Dermis microvascular lymphatic vessel endothelial cell (primary cell): Measurements from ENCODE around the gene NPAS3. TPM values are rescaled to one million over a fixed set of nuclear protein-coding genes. Genes with fewer than 3 reads are reported as not detected.

ENCODE experiments used
- DNase-seq, 2 donors: peaks; one replicate each; pipeline versions ENCODE4 v3.0.0 to v3.0.0-alpha.2; 2010; ENCODE audit warnings: low read depth in 2 of 2
- total RNA-seq: library from RNA; depleted of rRNA; stranded (reverse); fragments of >200 nt; gene quantifications from 2 replicates; pipeline ENCODE4 v1.2.1, GENCODE V29; 2014

Gene NPAS3
- total RNA-seq, 1 donor from 2014 or later: 0.13 TPM

DNA sequence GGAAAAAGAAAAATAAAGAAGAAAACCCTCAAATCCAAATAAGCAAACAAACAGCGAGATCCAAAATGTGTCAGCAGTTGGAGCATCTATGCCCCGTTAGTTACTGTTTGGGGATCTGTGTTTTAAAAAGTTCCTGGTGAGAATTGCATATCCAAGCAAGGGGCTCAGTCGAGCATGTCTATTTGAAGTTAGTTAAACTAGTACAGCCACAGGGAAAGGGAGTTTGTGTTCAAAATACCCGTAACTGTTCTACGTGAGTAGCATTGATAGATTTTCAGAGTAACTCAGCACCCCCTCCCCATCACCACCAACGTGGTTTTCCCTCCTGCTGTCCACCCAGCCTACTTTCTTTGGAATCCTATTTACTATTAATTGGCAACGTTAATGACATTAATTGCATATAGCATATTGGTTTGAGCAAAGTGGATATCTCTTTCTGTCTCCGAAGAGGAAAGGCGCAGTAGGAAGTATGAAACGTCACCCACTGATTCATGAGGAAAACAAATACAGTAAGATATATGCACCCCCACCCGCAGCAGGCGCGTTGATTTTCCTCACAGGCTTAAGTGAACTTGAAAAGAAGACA is 1.5 kb downstream of the NPAS3 start:
- DNase-seq: peak in 1 of 2 donors; percentile 38

DNA sequence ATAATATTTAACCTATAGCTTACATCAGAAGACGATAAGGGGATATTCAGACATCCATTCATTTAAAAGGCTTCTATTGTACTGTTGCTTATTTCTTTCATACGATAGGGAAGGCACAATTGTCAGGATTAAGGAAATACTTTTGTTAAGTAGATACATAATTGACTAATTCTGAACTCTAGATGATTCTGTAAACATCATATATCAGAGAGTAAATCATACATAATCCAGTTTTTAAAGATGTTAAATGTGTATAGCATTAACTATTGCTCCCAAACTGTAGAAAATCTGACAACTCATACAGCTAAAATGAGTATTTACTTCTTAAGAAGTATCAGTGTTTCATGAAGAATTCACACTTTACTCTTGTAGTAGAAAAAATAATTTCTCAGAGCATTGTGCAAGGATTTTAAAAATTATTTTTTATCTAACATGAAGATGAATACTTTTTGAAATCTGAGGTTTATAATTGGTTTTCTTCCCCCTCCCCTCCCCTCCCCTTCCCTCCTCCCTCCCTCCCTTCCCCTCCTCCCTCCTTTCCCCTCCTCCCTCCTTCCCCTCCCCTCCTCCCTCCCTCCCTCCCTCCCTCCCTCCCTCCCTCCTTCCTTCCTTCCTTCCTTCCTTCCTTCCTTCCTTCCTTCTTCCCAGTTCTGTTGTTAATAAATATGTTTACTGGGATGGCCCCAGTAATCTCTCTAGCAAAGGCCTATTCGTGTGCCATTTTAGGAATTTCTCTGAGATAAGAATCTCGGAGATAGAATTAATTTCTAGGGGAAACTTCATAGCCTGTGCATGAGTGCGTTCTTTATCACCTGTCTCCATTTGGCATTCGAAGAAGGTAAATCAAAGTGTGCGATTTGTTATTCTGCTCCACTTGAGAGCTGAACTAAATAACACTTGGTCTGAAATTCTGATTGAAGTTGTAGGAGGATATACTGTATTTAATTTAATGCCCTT is 2.3 kb downstream of the NPAS3 start:
- DNase-seq: no peak

DNA sequence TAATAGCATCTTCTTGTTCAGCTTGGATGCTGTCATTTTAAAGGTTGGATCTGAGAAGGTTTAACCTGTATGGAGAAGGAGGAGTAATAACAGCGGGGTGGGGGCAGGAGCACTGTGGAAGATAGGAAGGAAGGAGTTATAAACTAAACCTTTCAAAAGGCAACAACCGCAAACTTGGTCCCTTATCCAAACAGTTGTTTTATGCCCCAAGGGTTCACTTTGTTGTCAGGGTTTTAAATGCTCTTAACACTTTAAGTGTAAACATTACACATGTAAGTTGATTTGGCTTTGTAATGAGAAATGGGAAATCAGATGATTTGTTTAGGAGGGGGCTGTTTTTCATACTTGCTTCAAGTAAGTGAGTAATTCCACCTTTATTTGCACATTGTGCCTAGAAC is 3.0 kb downstream of the NPAS3 start:
- no peak for DNase-seq

DNA sequence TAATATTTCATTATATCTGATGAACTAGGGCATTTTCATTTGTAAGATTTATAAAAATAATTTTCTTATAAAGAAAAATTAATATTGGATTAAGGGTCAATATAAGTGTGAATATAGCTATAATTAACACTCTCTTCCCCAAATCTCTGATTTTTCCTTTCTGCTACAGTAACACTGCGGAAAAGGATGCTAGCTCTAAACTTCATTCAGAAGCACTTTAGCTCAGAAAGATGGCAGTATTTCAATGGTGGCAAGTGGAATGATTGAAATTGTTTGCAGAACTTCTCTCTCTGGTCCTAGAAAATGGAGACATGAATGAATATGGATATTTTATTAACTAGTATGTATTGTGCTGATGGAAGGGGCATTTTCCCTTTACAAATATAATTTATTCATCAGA is 8.4 kb downstream of the NPAS3 start:
- no peak for DNase-seq

DNA sequence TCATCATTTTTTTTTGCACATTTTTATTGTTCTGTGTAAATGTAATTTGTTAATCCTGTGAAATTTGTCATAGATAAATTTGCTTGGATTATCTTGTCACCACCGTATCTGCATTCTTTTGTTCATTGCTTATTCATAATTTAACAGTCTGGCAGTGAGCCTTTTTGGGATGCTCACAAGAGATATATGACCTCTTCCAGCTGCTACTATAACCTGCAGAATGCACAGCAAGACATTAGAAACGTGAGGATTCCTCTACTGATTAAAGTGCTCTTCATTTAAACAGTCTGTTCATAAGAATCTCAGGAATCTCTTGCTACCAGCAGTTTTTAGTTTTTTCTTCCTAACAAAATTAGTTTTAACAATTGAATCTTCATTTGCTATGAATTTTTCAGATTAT is 9.1 kb downstream of the NPAS3 start:
- no peak for DNase-seq

DNA sequence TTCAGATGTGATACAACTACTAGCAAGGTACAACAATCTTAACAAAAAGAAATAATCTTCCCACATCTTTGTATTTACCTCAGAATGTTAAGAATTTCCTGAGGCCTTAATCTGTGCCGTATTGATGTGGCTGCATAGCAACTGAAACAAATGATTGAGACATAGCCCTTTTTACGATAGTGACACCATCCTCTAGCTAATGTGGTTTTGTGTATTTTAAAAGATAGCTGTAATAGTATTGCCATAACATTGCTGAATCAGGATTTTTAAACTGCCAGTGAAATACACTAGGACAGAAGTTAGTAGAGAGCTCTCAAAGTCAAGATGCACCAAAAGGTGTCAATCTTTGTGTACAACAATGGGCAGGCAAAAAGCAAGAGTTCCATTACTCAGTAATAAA is 11.9 kb downstream of the NPAS3 start:
- no peak for DNase-seq

DNA sequence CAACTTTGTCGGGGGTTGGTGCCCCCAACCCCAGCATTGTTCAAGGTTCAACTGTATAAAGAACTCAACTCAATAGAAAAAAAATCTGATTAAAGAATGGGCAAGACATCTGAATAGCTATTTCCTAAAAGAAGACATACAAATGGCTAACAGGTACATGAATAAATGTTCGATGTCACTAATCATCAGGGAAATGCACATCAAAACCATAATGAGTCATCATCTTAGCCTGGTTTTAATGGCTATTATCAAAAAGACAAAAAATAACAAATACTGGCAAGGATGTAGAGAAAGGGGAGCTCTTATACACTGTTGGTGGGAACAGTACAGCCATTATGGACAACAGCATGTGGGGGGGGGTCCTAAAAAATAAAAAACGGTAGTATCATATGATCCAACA is 28.7 kb downstream of the NPAS3 start:
- DNase-seq: no peak

DNA sequence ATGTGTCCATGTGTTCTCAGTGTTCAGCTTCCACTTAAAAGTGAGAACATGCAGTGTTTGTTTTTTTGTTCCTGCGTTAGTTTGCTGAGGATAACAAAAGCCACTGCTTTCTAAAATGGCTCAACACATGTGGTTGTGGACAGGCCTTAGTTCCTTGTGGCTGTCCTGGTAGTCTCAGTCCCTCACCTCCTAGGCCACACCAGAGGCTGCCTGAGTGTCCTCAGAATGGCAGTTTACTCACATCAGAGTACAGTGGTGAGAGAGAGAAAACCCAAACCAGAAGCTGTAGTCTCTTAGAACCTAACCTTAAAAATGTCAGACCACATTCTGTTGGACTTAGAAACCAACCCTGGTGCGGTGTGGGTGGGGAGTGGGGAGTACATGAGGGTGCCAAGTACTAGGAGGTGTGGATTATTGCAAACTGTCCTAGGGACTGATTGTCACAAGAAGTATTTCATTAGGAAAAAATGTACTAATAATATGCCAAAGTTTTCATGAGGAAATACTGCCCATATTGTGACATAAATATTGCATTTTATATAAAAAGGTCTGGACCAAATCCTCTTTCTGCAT is 30.4 kb downstream of the NPAS3 start:
- no peak for DNase-seq

DNA sequence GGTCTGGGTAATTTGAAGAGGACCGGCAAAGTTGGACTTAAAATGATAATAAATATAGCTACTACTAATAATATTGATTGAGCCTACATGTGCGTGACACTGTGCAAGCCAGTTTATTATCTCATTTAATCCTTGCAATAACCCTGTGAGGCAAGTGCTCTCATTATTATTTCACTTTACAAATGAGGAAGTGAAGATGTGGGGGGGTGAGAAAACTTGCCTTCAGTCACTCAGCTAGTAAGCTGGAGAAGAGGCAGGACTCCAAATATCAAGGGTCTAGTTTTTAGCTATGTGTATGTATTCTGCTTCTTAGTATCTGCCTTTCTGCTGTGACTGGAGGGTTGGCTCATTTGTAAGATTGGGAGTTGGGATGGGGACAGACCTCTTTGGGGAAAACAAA is 39.2 kb downstream of the NPAS3 start:
- no peak for DNase-seq

DNA sequence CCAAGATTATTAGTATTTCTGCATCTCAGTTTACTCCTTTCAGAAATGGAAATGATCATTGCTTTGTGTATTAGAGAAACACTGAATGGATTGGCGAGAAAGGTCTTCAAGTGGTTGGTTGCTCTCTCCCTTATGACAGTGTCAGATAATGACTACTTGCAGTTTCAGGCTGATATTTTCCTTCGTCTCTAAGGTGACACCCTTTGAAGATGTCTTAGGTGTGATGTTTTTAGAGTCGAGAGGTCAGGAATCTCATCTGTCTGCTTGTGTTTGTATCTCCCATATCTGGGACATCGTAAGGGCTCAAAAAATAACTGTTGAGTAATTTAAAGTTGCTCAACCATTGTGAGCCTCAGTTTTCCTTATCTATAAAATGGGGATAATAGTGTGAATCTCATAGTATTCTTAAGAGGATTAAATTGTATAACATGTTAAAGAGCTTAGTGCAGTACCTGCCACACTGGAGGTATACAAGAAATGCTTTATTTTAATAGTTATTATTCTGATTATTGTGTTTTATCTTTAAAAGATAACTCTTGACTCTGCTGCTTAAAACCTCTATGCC is 40.1 kb downstream of the NPAS3 start:
- no peak for DNase-seq

DNA sequence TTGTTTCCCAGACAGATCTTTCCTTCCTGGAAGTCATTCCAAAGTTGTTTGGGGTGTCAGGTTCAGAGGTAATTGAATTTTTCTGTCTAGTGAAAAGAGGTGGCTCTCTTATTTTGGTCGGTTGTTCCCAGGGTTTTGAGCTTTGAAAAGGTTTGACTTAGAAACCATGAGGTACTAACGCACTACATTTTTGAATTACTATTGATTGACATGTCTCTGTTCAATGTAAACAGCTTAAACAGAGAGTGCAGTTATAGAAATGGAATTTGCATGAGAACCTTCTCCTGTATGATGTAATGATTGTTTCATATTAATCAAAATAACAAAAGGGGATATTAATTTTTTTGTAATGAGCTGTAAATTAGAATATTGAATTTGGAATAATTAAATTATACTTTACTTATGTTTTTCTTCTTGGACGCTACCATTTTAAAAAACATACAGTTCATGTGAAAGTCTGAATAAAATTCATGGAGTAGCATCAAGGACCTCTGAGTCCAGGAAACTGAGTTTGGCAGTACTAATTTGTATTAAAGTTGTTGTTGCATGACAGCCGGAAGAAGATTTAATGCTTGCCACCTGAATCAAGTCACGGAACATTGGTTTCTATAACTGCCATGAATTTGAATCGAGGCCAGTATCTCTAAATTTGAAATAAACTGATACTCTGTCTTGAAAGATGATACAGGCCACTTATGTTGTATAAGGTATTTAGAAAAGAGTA is 41.7 kb downstream of the NPAS3 start:
- DNase-seq: no peak

DNA sequence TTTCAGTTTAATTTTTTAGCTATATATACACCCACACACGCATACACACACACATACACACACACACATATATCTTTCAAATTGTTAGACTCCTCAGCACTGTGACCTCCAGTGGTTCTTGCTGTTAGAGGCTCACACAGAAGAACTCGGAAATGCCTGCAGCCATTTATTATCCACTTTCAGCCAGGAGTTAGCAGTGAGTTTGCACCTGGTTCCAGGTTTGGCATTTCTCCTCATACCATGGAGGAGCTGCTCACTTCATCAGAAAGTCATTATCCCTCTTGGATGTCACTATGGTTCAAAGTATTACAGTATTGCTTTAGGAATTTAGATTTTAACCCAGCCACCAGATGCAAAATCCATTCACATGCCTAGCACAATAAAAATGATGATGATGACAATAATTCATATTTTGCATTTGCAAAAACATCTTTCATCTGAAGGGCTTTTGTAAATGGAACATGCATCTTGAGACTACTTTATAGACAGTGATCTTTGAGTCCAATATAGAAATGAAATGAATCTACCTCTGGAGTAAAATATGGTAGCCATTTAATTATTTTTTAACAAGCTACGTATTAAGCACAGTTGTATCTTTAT is 42.3 kb downstream of the NPAS3 start:
- no peak for DNase-seq

DNA sequence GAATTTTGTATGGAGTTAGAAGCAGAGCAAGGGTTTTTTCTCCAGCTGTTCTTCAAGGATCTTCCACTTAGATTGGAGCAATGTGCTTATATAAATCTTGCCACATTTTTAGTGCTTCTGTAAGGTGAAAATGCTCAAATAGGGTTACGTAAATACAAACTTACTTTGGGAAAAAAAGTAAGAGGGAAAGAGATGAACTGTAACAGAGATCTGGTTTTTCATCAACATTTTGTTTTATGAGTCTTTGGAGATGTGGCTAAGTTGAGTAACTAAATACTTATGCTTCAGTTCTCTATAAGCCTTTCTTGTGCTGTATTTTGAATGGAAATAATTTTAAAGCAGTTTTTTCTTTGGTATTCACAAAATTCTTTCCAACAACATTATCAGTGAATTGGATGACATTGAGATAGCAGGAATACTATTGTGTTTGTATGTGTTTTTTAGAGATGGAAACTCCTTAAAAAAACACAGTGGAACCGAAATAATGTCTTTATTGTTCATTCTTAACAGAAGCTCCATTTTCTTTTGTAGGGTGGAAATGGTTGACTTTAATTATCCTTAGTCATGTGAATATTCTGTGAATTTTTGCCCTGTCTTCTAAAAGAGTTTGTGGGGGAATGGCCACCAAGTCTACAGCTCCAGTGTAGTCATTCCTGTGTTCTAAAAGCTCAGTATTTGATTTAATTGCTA is 45.7 kb downstream of the NPAS3 start:
- DNase-seq: no peak

DNA sequence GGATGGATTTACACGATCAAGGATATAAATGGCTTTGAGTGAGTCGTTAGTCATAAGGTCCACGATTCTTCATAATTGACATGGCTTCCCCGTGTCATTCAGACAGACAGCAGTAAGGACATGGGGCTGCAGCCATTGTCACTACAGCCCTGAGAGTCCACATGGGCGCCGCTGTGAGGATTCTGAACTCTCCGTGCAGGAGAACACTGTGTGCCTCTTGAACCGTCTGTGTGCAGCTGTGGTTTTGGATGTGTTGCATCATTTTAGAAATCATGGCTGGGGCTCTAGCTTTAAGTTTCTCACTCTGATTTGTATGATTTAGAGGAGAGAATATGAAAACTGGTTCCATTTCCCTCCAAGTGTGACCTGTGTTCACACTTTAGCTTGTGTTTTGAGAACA is 47.2 kb downstream of the NPAS3 start:
- no peak for DNase-seq

DNA sequence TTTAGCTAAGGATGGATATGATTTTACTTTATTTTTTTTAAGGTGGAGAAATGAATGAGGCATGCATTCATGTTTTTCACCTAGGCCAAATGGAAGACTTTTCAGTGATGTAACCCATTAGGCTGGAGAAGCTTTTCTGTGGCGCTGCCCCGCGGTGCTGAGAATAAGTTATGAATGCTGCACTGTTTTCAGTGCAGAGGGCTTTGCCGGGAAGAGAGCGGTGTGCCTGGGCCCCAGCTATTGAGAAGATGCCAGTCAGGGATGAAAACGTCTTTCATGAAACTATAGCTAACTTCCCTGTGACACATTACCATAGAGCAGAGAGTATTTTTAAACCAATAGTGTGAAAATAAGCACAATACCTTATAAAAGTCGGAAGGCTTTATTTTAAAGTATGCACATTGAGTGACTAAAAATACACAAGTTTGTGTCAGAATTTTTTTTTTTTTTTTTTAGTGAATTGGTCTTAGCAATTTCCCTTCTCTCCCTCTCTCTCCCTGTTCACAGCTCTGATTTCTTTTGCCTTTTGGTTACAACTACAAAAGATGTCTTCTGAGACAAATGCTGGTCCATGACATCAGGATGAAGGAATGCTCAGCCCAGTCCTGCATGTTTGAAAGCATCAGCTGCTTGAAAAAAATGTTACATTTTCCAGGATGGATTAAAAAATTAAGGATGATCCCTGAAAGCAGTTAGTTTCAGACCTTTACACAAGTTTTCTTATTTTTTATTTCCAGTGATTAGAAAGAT is 48.3 kb downstream of the NPAS3 start:
- DNase-seq: no peak

DNA sequence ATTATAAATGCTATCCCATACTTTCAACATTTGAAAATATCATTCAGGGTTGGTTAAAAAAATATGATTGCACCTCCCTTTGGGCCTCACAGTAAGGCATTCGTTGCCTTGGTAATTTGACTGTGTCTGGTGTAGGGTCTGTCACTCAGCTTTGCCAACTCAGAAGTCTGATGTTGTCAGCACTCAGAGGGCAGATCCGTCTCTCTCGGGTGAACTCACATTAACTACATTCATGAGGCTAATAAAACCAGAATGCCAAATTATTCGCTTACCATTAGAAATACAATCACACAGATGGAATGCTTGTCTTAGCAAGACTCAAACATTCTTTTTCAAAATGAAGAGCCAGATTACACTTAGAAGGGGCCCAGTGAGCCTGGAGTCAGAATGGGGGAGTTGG is 53.0 kb downstream of the NPAS3 start:
- no peak for DNase-seq

DNA sequence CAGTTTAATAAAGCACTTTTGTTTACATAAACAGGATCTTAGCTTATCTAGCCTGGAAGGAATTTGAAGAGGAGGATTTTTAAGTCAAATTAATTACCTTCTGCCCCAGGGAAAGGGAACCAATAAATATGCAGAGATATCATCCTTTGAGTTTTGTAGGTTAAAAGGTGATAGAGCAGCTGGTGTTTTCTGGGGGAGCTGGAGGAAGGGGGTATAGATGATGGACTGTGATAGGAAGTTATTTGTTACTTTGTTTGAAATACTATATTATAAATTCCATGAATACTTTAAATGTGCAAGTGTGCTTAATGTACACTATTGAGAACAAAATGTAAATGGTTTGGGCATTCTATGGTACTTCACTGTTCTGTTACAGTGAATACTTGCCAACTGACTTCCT is 55.2 kb downstream of the NPAS3 start:
- peak in 1 of 2 donors; percentile 1 for DNase-seq

DNA sequence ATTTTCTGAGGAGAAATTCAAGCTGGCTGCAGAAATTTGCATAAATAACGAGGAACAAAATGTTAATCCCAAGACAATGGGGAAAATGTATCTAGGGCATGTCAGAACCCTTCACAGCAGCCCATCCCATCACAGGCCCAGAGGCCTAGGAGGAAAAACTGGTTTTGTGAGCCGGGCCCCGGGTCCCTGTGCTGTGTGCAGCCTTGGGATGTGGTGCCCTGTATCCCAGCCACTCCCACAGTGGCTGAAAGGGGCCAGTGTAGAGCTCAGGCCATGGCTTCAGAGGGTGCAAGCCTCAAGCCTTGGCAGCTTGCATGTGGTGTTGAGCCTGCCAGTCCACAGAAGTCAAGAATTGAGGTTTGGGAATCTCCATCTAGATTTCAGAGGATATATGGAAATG is 57.7 kb downstream of the NPAS3 start:
- DNase-seq: no peak

DNA sequence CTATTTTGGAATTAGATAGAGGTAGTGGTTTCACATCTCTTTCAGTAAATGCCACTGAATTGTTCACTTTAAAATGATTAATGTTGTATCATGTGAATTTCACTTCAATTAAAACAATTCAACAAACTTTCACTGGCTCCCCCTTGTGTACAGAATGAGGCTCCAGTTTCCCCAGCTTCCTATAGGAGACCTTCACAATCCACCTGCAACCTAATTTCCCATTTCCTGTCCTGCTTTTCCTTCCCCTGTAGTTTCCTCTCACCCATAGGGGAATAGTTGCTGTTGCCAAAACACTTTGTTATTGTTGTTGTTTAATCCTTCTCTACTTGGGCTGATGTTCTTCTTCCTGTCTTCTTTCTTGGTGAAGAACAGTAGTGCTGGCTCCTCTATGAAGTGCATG is 59.8 kb downstream of the NPAS3 start:
- peak; percentile 15 to 35 for DNase-seq

DNA sequence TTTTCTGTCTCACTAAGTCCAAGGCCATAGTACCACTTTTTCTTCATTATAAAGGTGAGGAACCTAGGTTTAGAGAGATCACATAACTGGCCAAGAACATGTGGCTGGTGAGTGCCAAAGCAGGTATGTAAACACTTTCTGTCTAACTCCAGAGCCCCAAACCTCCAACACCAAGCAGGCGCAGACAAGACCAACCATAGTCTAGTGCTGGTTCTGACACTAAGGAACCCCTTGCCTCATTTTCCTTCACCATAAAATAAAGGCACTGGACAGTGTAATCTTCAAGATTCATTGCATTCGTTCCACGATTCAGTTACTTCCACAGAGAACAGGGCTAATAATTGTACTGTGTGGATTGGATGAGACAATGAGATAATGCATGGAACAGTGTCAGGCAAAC is 71.0 kb downstream of the NPAS3 start:
- no peak for DNase-seq
